22Rv1 (cell line): ENCODE results near the gene KCNG2.

Experiments
- ZFX ChIP-seq: fragments of 450-650 bp; IDR thresholded peaks from 2 replicates; pipeline ENCODE4 v1.6.1; 2017; ENCODE audit warnings: antibody characterized with exemption, borderline replicate concordance
- TF ChIP-seq, protein P1 (sequence below): fragments of 450-650 bp; IDR thresholded peaks from 2 replicates; pipeline ENCODE4 v1.5.1; 2017; ENCODE audit warnings: mild to moderate bottlenecking

- TF ChIP-seq, protein P1, sequence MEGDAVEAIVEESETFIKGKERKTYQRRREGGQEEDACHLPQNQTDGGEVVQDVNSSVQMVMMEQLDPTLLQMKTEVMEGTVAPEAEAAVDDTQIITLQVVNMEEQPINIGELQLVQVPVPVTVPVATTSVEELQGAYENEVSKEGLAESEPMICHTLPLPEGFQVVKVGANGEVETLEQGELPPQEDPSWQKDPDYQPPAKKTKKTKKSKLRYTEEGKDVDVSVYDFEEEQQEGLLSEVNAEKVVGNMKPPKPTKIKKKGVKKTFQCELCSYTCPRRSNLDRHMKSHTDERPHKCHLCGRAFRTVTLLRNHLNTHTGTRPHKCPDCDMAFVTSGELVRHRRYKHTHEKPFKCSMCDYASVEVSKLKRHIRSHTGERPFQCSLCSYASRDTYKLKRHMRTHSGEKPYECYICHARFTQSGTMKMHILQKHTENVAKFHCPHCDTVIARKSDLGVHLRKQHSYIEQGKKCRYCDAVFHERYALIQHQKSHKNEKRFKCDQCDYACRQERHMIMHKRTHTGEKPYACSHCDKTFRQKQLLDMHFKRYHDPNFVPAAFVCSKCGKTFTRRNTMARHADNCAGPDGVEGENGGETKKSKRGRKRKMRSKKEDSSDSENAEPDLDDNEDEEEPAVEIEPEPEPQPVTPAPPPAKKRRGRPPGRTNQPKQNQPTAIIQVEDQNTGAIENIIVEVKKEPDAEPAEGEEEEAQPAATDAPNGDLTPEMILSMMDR = no peak
- TF ChIP-seq ZFX = no peak
These were observed 70.5 kb downstream of the KCNG2 start for GRCh38 chr18:79868168-79868784.
